ENCODE data around the gene SLC25A14.

DNA sequence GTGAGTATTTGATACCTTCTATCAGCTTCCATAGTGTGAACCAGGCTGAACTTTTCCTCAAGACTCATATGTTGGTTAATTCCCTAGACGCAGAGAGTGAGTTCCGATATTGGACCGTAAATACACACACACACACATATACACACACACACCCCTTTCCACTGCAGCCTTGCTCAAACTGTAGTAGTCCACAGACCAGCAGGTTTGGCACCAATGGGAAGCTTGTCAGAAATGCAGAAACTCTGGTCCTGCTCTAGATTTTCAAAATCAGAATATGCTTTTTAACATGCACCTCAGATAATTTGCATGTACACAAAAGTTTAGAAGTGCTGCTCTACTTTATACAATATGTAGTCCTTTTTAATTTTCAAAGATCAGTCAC lies 43.4 kb upstream of the SLC25A14 start:
- TF ChIP-seq POLR2A (IDR thresholded peaks at IDR 0.05; ENCODE audit: low read length) (no peak), GATA1 (IDR thresholded peaks at IDR 0.05; ENCODE audit: low read depth, low read length) (no peak)

All from erythroblast (primary cell).